D341Med (cell line): ENCODE results near the gene CFAP119.
A peak's percentile ranks its signal among the peaks of the same experiment; 100 is the strongest.
"Not testable (repeated sequence)": the region's sequence is repeated elsewhere in the genome, so short reads cannot be mapped to it uniquely, and the experiment has no call there.

Experiments used
- DNase-seq: peaks from one replicate; pipeline ENCODE4 v3.0.0; 2012; ENCODE audit warnings: low spot score

The CFAP119 gene

DNA sequence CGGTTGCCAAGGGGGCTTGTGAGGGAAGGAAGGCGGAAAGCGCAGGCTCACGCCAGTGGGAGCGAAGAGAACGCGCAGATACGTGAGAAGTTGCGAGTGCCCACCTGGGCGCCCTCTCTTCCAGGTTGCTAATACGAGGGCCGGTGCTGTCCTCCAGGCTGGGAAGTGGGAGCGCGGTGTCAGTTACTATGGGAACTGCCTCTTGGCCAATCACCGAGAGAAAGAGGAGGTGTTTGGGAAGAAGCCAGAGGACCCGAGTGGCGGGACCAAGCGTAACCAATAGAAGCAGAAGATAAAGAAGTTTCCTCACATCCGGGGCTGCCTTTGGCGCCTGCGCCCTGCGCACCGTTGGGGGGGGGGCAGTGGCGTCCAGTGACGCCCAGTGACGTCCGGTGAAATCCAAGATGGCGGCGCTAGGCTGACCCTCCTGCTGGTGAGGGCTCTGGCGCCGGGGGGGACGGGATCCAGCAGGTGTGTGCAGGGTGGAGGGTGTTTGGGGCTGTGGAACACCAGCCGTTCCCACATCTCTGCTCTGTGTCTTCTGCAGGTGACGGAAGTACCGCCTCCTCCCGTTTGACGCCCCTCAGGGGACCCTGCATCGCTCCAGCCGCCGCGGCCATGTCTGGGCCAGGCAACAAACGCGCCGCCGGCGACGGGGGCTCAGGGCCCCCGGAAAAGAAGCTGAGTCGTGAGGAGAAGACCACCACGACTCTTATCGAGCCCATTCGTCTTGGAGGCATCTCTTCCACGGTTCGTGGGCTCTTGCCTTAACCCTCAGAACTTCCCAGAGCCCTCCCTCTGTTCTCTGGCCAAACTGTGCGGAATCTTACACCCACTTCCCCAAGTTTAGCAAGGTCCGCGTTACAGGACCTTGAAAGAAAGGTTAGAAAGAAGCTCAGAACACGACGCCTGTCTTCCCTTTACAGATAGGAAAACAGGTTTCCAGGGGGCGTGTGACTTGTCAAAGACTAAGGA is at the start of gene CFAP119, which contains the start of gene RNF40:
TSS of gene CFAP119 (minus strand) at position 135 of the 975 bp plus-strand sequence. CDS start 314 bp downstream, outside the sequence.
TSS of gene RNF40 (plus strand) at position 395 of the 975 bp plus-strand sequence. CDS start at position 619, 224 bp downstream.
- peak; percentile 96 for DNase-seq

DNA sequence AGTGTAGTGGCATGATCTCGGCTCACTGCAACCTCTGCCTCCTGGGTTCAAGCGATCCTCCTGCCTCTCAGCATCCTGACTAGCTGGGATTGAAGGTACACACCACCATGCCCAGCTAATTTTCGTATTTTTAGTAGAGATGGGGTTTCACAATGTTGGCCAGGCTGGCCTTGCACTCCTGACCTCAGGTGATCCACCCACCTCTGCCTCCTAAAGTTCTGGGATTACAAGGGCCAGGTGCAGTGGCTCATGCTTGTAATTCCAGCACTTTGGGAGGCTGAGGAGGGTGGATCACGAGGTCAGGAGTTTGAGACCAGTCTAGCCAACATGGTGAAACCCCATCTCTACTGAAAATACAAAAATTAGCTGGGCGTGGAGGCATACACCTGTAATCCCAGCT is 47.8 kb upstream of the CFAP119 start:
- not testable (repeated sequence) for DNase-seq

DNA sequence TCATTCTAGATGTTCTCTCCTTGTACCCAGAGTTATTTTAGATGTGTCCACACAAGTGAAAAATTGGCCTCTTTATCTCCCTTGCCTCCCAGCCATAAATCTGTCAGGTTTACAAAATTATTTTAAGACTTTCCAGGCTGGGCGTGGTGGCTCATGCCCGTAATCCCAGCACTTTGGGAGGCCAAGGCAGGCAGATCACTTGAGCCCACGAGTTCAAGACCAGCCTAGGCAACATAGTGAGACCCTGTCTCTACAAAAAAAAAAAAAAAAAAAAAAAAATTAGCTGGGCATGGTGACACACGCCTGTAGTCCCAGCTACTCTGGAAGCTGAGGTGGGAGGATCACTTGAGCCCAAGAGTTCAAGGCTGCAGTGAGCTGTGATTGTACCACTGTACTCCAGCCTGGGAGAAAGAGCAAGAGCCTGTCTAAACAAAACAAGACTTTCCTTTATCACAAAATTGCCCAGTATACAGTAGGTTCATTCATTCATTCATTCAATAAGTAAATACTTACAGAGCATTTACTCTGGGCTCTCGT is 47.1 kb upstream of the CFAP119 start:
- DNase-seq = not testable (repeated sequence)

GRCh38 chr16:30808146-30808545 is 46.3 kb upstream of the CFAP119 start:
- no peak for DNase-seq

DNA sequence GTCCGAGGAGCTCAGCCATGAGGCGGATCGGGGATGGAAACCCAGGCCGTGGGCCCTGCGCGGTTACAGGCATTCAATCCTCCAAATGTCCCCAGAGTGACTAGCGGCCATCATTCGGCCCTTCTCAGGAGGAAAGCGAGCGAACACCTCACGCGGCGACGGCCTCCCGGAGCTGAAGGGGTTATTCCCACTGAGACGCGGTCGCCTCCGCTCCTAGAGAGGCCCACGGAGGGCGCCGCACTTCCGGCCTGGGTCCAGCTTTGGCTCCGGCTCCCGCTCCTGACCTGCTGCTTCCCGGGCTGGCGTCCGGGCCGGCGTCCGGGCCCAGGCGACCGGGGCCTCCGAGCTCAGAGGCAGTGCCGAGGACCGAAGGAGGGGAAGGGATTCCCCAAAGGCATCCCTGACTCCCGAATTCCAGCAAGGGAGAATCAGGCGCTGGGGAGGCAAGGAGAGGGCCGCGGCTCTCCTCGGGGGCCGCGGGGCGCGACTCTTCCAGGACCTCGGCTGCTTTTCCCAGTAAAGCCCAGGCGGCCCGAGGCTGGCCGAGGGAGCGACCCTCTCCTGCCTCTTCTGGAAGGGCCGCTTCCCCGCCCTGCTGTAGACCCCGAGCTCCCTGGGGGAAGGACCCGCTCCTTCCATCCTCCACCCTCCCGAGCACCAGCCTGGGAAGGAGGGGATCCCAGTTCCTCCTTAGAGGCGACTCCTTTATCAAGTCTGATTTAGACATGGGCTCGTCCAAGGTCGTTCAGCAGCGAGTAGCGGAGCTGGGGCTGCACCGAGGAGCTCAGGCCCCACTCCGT is 43.7 kb upstream of the CFAP119 start:
- peak; percentile 92 for DNase-seq

GRCh38 chr16:30805056-30805369 is 43.2 kb upstream of the CFAP119 start:
- no peak for DNase-seq

- no peak for DNase-seq
Measured at GRCh38 chr16:30802936-30803335, 41.1 kb upstream of the CFAP119 start.

- DNase-seq = no peak
Measured at GRCh38 chr16:30797670-30798309, 35.9 kb upstream of the CFAP119 start.

- DNase-seq = no peak
Measured at GRCh38 chr16:30794634-30795033, 32.8 kb upstream of the CFAP119 start.

DNA sequence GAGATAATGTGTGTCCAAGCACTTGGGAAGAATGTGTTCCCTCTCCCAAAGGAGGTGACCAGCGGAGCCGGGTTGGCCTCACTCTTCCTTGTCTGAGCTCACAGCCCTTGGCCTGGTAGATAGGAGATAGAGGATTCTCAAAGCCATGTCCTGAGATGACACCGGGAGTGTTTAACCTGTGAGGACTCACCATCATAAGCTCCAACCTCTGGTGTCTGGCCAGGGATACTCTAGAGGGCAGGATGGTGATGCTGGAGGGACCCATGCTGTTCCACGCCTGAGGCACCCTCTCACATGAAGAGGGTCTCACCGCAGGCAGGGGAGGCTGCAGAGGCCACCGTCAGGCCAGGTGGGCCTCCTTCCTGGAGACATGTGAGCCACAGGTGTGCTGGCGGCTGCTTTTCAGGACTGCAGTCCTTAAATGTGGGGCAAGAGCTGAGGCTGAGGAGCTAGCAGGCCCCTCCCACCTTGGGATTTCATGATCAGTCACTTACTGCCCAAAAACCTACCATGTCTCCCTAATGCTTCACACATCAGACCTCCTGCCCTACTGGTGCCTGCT is 31.7 kb upstream of the CFAP119 start:
- no peak for DNase-seq

- DNase-seq = no peak
Measured at GRCh38 chr16:30787613-30788378, 25.9 kb upstream of the CFAP119 start.

GRCh38 chr16:30786936-30787612 is 25.2 kb upstream of the CFAP119 start, which contains the start of gene ZNF629:
TSS of gene ZNF629 (minus strand) at chr16:30787205. CDS start at chr16:30784482, 2,723 bp downstream.
- peak; percentile 86 for DNase-seq

GRCh38 chr16:30786115-30786935 is 24.5 kb upstream of the CFAP119 start:
- DNase-seq = peak; percentile 84

GRCh38 chr16:30785126-30786106 is 23.6 kb upstream of the CFAP119 start:
- DNase-seq = no peak

- no peak for DNase-seq
Measured at GRCh38 chr16:30784215-30784614, 22.4 kb upstream of the CFAP119 start.

GRCh38 chr16:30783280-30784109 is 21.6 kb upstream of the CFAP119 start:
- no peak for DNase-seq
